GM21529 (cell line): ENCODE measurements around the gene SMDT1.
"Not testable (repeated sequence)": the region's sequence is repeated elsewhere in the genome, so short reads cannot be mapped to it uniquely, and the experiment has no call there.

Experiments
- ATAC-seq: cut with Tn5 transposase; IDR thresholded peaks from one replicate; pipeline ENCODE4 v1.9.1; 2021; ENCODE audit not compliant: unreplicated experiment

SMDT1 gene

DNA sequence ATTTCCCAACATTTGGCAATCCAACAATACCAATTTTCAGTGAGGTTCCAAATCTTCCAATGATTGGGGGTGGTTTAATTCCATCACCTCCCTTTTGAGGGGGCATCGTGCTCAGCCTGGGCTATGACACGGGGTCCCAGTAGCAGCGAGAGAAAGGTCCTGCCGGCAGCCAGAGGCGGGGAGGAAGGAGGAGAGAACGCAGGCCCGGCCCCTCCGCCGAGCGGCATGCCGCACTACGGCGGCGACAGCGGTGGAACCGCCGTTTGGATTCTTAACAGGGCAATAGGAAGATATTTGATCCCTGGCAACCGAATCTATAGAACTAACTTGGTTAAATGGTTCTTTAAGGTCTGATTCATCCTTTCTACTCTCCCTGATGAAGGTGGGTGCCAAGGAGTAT, 29.3 kb downstream of the SMDT1 start:
- no peak for ATAC-seq

DNA sequence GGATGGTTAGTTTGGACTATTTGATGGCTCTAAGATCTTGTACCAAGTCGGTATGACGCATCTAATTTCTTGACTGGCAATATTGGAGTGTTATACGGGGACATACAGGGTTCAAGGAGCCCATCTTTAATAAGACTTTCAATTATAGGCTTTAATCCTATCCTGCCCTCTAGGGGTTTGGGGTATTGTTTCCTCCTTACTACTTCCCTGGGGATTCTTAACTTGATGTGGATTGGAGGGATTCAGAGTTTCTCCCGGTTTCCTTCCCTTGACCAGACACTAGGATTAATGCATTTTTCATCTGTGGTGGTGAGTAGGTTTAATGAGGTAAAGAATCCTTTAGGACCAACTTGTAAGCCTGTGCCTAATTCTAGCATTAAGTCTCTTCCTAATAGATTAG, 32.3 kb downstream of the SMDT1 start:
- no peak for ATAC-seq

DNA sequence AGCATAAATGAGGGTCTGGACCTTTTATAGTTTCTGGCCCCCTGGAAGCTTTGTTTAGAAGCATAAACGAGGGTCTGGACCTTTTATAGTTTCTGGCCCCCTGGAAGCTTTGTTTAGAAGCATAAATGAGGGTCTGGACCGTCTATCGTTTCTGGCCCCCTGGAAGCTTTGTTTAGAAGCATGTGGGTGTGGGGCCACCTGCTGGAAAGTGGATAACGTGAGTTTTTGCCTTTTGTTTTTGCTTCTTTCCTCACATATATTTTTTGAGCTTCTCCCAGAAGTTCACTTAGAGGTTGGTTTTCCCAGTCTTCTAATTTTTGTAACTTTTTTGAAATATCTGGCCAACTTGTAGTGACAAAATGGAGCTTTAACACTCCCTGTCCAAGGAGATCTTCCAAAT, 33.3 kb downstream of the SMDT1 start:
- not testable (repeated sequence) for ATAC-seq

DNA sequence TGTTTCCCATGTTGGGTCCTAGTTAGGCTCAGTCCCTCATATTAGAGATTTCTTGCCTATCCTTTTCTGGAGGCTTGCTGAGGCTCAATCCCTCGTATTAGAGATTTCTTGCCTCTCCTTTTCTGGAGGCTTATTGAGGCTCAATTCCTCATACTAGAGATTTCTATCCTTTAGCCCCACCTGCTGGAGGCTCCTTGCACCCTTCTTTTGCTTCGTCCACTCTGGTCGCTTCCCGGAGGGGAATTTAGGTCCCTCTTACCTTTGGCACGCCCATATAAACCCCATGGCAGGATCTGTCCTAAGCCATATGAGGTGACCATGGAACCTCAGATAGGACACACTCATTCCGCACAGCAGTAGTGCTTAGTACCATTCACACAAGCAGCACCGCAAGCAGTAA, 35.2 kb downstream of the SMDT1 start:
- ATAC-seq, result no peak

DNA sequence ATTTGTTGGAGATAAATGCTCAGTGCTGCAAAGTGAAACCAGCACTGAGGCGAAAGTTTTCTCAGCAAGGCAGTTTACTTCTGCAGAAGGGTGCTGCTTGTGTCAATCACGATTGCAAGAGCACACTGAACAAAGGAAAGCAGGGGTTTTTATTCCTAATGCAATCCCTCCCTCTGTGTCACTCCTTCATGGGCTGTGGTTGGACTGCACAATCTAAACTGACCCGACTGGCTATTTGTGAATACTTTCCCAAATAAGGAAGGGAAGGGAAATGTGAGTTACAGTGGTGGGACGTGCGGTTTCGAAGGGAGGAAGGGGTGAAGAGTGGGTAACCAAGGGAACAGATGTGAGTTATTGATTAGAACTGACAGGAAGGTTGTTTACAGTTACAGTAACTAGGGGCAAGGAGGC, 35.9 kb downstream of the SMDT1 start:
- ATAC-seq, result not testable (repeated sequence)

DNA sequence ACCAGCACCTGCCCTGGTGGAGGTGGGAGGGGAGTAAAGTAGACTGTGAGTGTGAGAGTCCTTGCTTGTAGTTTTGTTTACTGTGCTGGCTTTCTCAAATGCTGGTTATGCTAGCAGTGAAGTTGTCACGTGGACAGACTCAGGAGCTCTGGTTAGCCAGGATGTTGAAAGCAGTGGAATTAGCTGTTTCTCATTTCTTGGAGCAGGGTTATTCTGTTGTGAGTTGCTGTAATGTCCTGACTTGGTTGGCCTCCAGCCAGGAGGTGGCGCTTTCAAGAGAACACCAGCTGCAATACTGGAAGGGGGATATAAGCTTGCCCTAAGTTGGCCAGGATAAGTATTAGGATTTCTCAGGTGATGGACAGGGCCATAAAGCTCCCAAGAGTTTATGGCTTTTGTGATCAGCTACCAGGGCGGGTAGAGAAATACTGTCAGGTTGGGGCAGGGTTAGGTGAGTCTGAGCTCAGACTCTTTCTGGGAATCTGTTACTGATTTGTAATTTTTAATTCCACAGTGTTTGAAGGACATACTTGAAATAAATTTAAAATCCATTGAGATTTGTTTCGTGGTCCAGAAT, 37.4 kb downstream of the SMDT1 start:
- no peak for ATAC-seq

DNA sequence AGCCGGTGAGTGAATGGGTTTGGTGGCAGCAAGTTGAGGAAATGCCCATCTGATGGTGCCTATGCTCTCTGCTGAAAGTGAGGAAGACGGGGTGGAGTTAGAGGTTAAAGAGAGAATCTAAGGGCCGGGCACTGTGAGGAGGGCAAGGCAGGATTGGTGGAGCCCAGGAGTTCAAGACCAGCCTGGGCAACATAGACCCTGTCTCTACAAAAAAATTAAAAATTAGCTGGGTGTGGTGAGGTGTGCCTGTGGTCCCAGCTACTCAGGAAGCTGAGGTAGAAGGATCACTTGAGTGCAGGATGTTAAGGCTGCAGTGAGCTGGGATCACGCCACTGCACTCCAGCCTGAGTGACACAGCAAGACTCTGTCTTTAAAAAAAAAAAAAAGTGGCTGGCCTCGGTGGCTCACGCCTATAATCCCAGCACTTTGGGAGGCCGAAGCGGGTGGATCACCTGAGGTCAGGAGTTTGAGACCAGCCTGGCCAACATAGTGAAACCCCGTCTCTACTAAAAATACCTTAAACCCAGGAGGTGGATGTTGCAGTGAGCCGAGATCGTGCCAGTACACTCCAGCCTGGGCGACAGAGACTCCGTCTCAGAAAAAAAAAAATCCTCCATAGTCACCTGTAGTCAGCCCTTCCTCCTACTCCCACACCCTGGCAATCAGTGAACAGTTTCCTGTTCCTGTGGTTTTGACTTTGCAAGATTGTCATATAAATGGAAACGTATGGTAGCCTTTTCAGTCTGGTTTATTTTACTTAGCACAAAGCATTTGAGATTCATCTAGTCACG, 40.9 kb downstream of the SMDT1 start:
- not testable (repeated sequence) for ATAC-seq

DNA sequence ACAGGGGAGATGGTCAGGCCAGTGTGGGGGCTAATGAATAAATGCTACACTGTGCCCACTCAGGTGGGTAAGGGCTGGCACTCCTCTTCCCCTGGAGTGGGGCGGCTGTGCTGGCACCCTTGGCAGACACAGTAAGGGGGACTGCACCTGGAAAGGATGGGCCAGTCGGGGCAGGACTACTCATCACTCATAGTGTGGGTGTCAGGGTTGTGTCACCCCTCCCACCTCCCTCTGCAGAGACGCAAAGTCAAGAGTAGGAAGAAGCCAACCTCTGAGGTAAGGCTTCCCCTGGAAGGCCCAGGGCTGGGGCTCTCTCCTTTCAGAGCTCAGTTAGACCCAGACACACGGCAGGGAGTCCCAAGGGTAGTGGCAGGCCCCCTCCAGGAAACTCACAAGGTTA, 44.0 kb downstream of the SMDT1 start:
- not testable (repeated sequence) for ATAC-seq

DNA sequence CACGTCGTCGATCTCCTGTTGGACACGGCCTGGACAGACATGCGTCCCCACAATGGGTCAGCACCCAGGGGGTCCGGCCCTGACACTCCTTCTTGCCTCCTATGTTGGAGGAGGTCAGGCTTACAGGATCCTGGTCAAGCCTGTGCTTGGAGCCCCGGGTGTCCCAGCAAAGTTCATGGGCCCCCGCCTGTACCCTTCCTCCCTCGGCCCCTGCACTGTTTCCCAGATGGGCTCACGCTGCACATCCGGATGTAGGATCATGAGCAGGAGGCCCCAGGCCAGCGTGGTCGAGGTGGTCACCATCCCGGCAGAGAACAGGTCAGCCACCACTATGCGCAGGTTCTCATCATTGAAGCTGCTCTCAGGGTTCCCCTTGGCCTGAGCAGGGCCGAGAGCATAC, 48.1 kb downstream of the SMDT1 start:
- no peak for ATAC-seq

DNA sequence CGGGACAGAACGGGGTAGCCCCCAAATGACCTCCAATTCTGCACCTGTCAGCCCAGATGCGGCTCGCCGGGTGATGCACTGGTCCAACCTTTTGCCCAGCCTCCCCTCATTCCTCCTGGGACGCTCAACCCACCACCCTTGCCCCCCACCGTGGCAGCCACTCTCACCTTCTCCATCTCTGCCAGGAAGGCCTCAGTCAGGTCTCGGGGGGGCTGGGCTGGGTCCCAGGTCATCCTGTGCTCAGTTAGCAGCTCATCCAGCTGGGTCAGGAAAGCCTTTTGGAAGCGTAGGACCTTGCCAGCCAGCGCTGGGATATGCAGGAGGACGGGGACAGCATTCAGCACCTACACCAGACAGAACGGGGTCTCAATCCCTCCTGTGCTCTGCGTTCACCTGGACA, 48.5 kb downstream of the SMDT1 start:
- not testable (repeated sequence) for ATAC-seq

DNA sequence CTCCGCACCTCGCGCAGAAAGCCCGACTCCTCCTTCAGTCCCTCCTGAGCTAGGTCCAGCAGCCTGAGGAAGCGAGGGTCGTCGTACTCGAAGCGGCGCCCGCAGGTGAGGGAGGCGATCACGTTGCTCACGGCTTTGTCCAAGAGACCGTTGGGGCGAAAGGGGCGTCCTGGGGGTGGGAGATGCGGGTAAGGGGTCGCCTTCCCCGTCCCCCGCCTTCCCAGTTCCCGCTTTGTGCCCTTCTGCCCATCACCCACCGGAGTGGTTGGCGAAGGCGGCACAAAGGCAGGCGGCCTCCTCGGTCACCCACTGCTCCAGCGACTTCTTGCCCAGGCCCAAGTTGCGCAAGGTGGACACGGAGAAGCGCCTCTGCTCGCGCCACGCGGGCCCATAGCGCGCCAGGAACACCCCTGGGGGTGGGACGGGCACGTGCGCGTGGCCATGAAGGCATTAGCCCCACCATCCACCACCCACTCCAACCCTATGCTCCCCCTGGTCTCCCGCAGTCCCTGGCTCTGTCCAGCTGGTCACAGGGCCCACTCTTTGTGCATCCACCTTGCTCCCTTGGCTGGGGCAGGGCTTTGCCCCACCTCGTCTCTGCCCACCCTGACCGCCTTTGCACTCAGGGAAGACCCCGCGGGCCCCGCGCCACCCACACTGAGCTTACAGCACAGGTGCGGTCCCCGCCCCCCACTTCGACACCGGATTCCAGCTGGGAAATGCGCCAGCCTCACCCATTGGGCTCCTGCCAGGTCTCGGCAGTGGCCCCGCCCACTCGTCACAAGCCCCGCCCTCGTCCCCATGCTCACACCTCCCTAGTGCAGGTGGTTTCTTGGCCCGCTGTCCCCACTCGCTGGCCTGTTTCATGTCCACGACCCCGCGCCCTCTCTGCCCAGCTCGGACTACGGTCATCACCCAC, 49.5 kb downstream of the SMDT1 start:
- not testable (repeated sequence) for ATAC-seq

DNA sequence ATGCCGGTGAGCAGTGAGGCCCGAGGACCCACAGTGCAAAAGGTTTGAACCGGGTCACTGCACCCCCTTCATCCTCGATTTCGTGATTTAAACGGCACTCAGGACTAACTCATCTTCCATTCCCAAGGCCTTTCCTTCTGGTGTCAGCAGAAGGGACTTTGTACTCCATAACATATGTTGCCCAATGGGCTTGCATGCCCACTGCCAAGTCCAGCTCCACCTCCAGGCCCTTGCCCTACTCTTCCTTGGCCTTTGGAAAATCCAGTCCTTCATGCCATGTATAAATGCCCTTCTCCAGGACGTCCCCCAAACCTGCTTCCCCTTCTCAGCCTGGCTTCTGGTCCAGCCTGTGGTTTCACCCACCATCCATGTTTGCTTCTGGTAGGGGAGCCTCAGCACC, 50.7 kb downstream of the SMDT1 start:
- not testable (repeated sequence) for ATAC-seq

DNA sequence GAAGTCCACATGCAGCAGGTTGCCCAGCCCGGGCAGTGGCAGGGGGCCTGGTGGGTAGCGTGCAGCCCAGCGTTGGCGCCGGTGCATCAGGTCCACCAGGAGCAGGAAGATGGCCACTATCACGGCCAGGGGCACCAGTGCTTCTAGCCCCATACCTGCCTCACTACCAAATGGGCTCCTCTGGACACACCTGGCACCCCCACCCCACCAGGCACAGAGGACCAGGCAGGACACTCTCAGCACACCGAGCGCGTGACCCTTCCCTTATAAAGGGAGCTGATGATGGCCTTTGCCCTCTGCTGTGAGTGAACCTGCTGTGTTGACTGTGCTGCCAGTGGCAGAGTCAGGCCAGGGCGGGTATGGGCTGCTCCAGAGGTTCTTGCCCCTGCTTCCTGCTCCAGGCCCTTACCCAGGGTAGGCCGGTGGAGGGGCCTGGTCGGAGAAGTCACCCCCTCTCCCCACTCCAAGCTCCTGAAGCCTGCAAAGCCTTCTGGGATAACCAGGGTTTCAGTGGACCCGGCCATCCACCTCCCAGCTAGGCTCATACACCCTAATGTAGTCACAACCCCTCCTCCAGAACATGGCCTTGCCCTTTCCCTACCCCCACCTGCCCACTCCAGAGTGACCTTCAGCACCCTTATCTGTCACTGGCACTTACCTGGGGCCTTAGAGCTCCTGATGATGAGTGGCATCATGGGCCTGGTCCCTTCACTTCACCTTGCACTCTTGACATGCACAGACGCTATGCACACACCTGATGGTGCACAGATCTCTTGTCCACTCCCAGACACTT, 51.3 kb downstream of the SMDT1 start, which contains the start of gene CYP2D6:
Gene CYP2D6, minus strand, starts transcription at position 172 of the 793 bp plus-strand sequence. Its CDS starts 19 bp downstream, at position 153.
- ATAC-seq, result not testable (repeated sequence)

DNA sequence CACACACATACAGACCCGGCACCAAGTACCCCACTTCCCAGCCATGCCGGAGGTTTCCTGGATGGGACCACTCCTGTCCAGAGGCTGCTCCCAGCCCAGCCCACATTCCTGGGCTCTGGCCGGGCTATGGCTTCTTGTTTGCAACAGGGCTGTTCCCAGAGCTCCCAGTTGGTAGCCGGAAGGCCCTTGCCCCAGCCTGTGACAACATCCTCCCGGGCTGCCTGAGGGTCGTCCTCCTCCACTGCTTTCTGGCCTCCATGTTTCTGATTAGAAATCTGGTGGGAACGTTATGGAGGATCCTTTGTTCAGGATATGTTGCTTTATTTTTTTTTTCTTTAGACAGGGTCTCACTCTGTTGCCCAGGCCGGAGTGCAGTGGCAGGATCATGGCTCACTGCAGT, 52.1 kb downstream of the SMDT1 start:
- ATAC-seq, result no peak

DNA sequence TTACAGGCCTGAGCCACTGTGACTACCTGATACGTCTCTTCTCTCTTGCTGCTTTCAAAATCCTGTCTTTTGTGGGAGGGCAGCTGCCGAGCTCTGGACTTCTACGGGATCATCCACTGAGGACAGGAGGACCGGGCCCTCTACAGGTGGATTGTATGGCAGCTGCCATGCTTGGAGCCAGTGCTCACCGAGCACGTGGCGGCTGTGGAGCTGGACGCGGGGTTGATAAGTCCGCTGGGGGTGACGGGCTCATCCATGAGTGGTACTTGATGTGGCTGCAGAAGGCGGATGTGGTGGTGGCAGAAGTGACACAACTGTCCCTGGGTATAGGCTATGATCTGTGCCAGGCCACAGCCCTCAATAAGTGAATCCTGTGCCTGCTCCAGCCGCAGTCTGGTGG, 53.0 kb downstream of the SMDT1 start:
- no peak for ATAC-seq
